HEK293 (cell line): ENCODE data around the gene IGSF9.

Experiments used
- CTCF ChIP-seq: fragments of 450-650 bp; formaldehyde crosslinking; IDR thresholded peaks from 2 replicates; pipeline ENCODE4 v1.5.1; 2016; ENCODE audit warnings: missing biosample characterization, missing genetic modification characterization
- FEZF1 ChIP-seq: fragments of 450-650 bp; formaldehyde crosslinking; IDR thresholded peaks from 2 replicates; pipeline ENCODE4 v1.5.1; 2016; ENCODE audit warnings: missing biosample characterization, missing genetic modification characterization
- KLF10 ChIP-seq: fragments of 450-650 bp; IDR thresholded peaks from 2 replicates; pipeline ENCODE4 v1.5.1; 2018; ENCODE audit warnings: missing biosample characterization, mild to moderate bottlenecking, missing genetic modification characterization
- PRDM4 ChIP-seq: fragments of 450-650 bp; formaldehyde crosslinking; IDR thresholded peaks from 2 replicates; pipeline ENCODE4 v1.5.1; 2017; ENCODE audit warnings: missing biosample characterization, missing genetic modification characterization
- ZBTB1 ChIP-seq: fragments of 450-650 bp; formaldehyde crosslinking; IDR thresholded peaks from 2 replicates; pipeline ENCODE4 v1.5.1; 2016; ENCODE audit warnings: missing biosample characterization, missing genetic modification characterization
- ZBTB11 ChIP-seq: fragments of 450-650 bp; formaldehyde crosslinking; conservative IDR thresholded peaks from 2 replicates; pipeline ENCODE4 v1.5.1; 2016; ENCODE audit warnings: low read depth, missing biosample characterization, missing genetic modification characterization
- ZNF10 ChIP-seq: fragments of 450-650 bp; formaldehyde crosslinking; IDR thresholded peaks from 2 replicates; pipeline ENCODE4 v1.5.1; 2017; ENCODE audit warnings: missing biosample characterization, missing genetic modification characterization
- ZNF112 ChIP-seq: fragments of 450-650 bp; formaldehyde crosslinking; IDR thresholded peaks from 2 replicates; pipeline ENCODE4 v1.5.0; 2017; ENCODE audit warnings: missing biosample characterization, missing genetic modification characterization
- ZNF16 ChIP-seq: fragments of 450-650 bp; formaldehyde crosslinking; IDR thresholded peaks from 2 replicates; pipeline ENCODE4 v1.5.1; 2016; ENCODE audit warnings: low read depth, missing biosample characterization, missing genetic modification characterization
- ZNF18 ChIP-seq: fragments of 450-650 bp; formaldehyde crosslinking; IDR thresholded peaks from 2 replicates; pipeline ENCODE4 v1.5.1; 2016; ENCODE audit warnings: missing biosample characterization, missing genetic modification characterization
- ZNF221 ChIP-seq: fragments of 450-650 bp; formaldehyde crosslinking; IDR thresholded peaks from 2 replicates; pipeline ENCODE4 v1.5.1; 2017; ENCODE audit warnings: missing biosample characterization, missing genetic modification characterization, borderline replicate concordance
- ZNF558 ChIP-seq: fragments of 450-650 bp; formaldehyde crosslinking; IDR thresholded peaks from 2 replicates; pipeline ENCODE4 v1.5.1; 2016; ENCODE audit warnings: missing biosample characterization, missing genetic modification characterization
- ZNF571 ChIP-seq: fragments of 450-650 bp; formaldehyde crosslinking; IDR thresholded peaks from 2 replicates; pipeline ENCODE4 v1.5.0; 2017; ENCODE audit warnings: missing biosample characterization, missing genetic modification characterization
- ZNF660 ChIP-seq: fragments of 450-650 bp; IDR thresholded peaks from 2 replicates; pipeline ENCODE4 v1.5.1; 2018; ENCODE audit warnings: missing biosample characterization, mild to moderate bottlenecking, missing genetic modification characterization
- TF ChIP-seq, protein P1 (sequence below): fragments of 450-650 bp; formaldehyde crosslinking; IDR thresholded peaks from 2 replicates; pipeline ENCODE4 v1.5.1; 2016; ENCODE audit warnings: missing biosample characterization, missing genetic modification characterization
- TF ChIP-seq, protein P2 (sequence below): fragments of 450-650 bp; formaldehyde crosslinking; IDR thresholded peaks from 2 replicates; pipeline ENCODE4; 2016; ENCODE audit warnings: missing biosample characterization, missing genetic modification characterization
- TF ChIP-seq, protein P3 (sequence below): fragments of 450-650 bp; formaldehyde crosslinking; IDR thresholded peaks from 2 replicates; pipeline ENCODE4 v1.5.1; 2017; ENCODE audit warnings: missing biosample characterization, mild to moderate bottlenecking, missing genetic modification characterization, moderate library complexity
- TF ChIP-seq, protein P4 (sequence below): IDR thresholded peaks from 2 replicates; pipeline ENCODE4 v1.6.1; 2011; ENCODE audit warnings: mild to moderate bottlenecking, low read depth, low read length, borderline replicate concordance

The IGSF9 gene

DNA sequence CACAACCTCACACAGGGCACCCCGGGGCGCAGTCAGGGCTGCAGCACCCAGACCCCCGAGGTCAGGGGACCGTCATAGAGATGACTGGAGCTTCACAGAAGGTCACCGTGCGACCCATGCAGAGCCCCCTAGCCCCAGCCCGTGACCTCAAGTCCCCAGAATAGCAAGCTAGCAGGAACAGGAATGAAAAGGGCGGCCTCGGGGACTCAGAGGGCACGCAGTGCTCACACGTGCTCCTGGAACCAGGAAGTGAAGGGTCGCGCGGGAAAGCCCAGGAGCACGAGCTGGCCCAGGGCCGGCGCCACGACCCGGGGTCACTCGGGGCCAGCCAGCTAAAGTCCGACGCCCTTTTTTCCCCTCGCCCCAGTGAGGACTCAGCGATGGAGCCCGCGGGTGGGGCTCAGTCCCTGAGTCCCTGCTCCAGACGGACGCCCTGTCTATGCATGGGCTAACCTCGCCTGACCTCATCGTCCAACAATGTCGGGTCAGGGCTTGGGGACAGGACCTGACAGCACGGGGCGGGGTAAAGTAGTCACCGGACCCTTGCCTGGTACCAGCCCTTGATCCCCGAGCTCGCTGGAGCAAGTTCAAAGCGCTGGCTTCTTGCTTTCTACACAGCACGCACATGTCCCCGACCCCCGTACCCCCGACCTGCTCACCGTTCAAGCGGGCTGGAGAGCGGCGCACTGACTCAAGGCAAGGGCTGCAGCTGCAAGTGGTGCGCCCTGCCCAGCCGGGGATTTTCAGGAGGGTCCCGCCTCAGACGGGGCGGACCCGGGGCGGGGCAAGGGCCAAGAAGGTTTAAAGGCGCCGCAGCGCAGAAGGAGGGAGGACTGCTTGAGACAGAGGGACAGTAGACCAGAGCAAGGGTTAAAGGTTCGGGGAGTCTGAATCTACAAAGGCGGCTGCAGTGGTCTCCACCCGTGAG is 20.4 kb downstream of the IGSF9 start, which contains the start of gene TAGLN2 (continued):
- TF ChIP-seq, protein P1, sequence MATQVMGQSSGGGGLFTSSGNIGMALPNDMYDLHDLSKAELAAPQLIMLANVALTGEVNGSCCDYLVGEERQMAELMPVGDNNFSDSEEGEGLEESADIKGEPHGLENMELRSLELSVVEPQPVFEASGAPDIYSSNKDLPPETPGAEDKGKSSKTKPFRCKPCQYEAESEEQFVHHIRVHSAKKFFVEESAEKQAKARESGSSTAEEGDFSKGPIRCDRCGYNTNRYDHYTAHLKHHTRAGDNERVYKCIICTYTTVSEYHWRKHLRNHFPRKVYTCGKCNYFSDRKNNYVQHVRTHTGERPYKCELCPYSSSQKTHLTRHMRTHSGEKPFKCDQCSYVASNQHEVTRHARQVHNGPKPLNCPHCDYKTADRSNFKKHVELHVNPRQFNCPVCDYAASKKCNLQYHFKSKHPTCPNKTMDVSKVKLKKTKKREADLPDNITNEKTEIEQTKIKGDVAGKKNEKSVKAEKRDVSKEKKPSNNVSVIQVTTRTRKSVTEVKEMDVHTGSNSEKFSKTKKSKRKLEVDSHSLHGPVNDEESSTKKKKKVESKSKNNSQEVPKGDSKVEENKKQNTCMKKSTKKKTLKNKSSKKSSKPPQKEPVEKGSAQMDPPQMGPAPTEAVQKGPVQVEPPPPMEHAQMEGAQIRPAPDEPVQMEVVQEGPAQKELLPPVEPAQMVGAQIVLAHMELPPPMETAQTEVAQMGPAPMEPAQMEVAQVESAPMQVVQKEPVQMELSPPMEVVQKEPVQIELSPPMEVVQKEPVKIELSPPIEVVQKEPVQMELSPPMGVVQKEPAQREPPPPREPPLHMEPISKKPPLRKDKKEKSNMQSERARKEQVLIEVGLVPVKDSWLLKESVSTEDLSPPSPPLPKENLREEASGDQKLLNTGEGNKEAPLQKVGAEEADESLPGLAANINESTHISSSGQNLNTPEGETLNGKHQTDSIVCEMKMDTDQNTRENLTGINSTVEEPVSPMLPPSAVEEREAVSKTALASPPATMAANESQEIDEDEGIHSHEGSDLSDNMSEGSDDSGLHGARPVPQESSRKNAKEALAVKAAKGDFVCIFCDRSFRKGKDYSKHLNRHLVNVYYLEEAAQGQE (tag by site-specific recombination) = peak; percentile 69
- no peak for TF ChIP-seq ZNF571
- no peak for TF ChIP-seq ZNF16 (tag by site-specific recombination)
- TF ChIP-seq, protein P2, sequence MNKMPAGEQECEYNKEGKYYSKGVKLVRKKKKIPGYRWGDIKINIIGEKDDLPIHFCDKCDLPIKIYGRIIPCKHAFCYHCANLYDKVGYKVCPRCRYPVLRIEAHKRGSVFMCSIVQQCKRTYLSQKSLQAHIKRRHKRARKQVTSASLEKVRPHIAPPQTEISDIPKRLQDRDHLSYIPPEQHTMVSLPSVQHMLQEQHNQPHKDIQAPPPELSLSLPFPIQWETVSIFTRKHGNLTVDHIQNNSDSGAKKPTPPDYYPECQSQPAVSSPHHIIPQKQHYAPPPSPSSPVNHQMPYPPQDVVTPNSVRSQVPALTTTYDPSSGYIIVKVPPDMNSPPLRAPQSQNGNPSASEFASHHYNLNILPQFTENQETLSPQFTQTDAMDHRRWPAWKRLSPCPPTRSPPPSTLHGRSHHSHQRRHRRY = no peak
- TF ChIP-seq, protein P3, sequence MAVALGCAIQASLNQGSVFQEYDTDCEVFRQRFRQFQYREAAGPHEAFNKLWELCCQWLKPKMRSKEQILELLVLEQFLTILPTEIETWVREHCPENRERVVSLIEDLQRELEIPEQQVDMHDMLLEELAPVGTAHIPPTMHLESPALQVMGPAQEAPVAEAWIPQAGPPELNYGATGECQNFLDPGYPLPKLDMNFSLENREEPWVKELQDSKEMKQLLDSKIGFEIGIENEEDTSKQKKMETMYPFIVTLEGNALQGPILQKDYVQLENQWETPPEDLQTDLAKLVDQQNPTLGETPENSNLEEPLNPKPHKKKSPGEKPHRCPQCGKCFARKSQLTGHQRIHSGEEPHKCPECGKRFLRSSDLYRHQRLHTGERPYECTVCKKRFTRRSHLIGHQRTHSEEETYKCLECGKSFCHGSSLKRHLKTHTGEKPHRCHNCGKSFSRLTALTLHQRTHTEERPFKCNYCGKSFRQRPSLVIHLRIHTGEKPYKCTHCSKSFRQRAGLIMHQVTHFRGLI = peak; percentile 38; the same call in 1 of the 2 replicates
- TF ChIP-seq ZNF18 (tag by site-specific recombination) = no peak
- no peak for TF ChIP-seq ZNF112 (tag by site-specific recombination)
- 0 out of 2 replicates have a peak, but pooled peaks have one; percentile 50 for TF ChIP-seq ZNF660 (tag by site-specific recombination)
- no peak for TF ChIP-seq ZNF221 (tag by site-specific recombination)
- 0 out of 2 replicates have a peak, but pooled peaks have one; percentile 30 for TF ChIP-seq ZBTB11 (tag by site-specific recombination)
- peak; percentile 84 for TF ChIP-seq KLF10 (tag by site-specific recombination)
- TF ChIP-seq FEZF1 = no peak
- TF ChIP-seq ZBTB1 (tag by site-specific recombination) = no peak
- no peak; the same call in 1 of the 2 replicates for TF ChIP-seq ZNF558 (tag by site-specific recombination)
- TF ChIP-seq ZNF10 = no peak
- peak; percentile 36; the same call in 1 of the 2 replicates for TF ChIP-seq PRDM4 (tag by site-specific recombination)
- peak; percentile 4; the same call in 1 of the 2 replicates for TF ChIP-seq CTCF
- TF ChIP-seq, protein P4, sequence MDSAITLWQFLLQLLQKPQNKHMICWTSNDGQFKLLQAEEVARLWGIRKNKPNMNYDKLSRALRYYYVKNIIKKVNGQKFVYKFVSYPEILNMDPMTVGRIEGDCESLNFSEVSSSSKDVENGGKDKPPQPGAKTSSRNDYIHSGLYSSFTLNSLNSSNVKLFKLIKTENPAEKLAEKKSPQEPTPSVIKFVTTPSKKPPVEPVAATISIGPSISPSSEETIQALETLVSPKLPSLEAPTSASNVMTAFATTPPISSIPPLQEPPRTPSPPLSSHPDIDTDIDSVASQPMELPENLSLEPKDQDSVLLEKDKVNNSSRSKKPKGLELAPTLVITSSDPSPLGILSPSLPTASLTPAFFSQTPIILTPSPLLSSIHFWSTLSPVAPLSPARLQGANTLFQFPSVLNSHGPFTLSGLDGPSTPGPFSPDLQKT = no peak
